Astrocyte of the cerebellum (primary cell): Measurements from ENCODE around the gene GLIS1.

Source experiments
- DNase-seq: peaks from one replicate; pipeline ENCODE4 v3.0.0-alpha.2; 2011; ENCODE audit warnings: low read depth
- H3K4me3 ChIP-seq: 2 replicates; pipeline ENCODE4 v1.5.1; 2011; ENCODE audit warnings: mild to moderate bottlenecking, low read depth, low read length, moderate library complexity
- in situ Hi-C: cut with HindIII; loops from 2 replicates; pipeline ENCODE4 v1.10.0; 2017; ENCODE audit warnings: low sequenced_read_pairs
- TF ChIP-seq, protein P1 (sequence below): IDR thresholded peaks from 2 replicates; pipeline ENCODE4 v1.5.1; 2012; ENCODE audit warnings: low read length, low read depth, moderate library complexity, mild to moderate bottlenecking; ENCODE audit errors: missing control alignments

Gene GLIS1

DNA sequence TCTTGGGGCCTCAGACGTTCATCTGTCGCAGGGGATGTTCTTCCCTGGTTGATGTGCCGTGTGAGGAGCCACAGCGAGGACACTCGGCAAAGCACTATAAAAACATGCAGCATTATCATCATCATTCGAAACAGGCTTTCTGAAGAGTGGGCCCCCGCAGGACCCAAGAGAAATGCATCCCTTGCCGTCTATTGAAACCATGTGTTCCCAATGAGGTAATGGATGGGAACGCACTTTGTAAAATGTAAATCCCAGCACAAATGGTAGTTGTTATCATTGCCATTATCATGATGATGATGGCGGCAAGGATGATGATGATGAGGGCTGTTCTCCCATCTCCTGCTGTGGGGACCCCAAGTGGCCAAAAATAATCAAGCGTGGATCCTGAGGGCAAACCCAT, 76.8 kb downstream of the GLIS1 start:
- H3K4me3 ChIP-seq, result no peak overlapping the region
- TF ChIP-seq, protein P1, sequence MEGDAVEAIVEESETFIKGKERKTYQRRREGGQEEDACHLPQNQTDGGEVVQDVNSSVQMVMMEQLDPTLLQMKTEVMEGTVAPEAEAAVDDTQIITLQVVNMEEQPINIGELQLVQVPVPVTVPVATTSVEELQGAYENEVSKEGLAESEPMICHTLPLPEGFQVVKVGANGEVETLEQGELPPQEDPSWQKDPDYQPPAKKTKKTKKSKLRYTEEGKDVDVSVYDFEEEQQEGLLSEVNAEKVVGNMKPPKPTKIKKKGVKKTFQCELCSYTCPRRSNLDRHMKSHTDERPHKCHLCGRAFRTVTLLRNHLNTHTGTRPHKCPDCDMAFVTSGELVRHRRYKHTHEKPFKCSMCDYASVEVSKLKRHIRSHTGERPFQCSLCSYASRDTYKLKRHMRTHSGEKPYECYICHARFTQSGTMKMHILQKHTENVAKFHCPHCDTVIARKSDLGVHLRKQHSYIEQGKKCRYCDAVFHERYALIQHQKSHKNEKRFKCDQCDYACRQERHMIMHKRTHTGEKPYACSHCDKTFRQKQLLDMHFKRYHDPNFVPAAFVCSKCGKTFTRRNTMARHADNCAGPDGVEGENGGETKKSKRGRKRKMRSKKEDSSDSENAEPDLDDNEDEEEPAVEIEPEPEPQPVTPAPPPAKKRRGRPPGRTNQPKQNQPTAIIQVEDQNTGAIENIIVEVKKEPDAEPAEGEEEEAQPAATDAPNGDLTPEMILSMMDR, result no peak
- DNase-seq, result no peak
- in situ Hi-C loops, result no loop called here

DNA sequence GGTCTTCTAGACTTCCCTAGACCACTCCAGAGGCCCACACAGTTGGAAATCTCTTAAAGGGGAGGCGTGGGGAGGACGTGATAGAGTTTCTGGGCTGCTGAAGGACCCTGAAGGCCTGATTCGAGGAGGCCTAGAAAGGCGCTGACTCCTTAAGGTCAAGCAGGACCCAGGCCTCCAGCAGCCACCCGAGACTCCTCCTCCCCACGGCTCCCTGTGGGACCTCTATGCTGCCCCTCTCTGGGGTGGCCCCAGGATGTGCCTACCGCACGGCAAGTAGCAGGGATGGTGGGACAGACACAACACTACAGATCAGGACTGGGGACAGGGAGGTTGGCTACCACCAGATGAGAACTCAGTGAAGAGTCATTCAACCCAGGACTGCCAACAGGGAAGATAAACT, 77.5 kb downstream of the GLIS1 start:
- in situ Hi-C loops, result no loop called here

DNA sequence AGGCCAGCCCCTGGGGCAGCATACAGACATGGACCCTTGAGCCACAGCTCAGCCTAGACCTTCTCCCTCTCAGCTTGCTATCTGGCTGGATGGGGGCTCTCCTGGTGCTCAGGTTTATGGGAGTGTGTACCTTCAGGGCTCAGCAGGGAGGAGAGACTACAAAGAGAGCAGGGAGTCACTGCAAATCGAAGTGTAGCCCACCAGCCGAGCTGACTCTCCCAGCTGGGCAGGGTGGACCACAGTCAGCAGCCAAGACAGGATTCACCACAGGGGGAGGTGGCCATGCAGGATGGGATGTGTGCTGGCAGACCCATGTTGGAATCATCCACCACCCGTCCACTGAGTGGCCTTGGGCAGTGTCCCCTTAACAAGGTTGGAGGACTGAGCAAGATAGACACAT, 78.3 kb downstream of the GLIS1 start:
- TF ChIP-seq, protein P1, result no peak
- no peak overlapping the region for H3K4me3 ChIP-seq
- DNase-seq, result no peak
- in situ Hi-C loops, result no loop called here

More for the DNA sequence above, 77.5 kb downstream of the GLIS1 start:
- TF ChIP-seq, protein P1, result no peak
- no peak overlapping the region for H3K4me3 ChIP-seq
- no peak for DNase-seq

DNA sequence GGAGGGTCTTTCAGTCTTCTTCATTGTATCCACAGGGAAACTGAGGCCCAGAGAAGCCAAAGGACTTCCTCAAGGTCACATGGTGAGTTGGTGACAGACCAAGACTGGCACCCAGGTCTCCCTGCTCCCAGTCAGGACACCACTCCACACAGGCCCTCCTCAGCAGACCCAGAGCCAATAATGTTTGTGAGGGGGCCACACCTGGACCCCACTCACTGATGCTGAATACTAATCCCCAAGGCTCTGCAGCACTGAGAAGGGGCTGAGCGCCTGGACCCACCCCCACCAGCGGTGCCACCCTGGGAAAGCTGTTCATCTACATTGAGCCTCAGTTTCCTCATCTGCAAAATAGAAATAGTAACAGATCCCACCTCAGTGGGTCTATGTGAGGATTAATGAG, 79.5 kb downstream of the GLIS1 start:
- in situ Hi-C loops, result no loop called here
- H3K4me3 ChIP-seq, result no peak overlapping the region
- TF ChIP-seq, protein P1, result no peak
- no peak for DNase-seq

DNA sequence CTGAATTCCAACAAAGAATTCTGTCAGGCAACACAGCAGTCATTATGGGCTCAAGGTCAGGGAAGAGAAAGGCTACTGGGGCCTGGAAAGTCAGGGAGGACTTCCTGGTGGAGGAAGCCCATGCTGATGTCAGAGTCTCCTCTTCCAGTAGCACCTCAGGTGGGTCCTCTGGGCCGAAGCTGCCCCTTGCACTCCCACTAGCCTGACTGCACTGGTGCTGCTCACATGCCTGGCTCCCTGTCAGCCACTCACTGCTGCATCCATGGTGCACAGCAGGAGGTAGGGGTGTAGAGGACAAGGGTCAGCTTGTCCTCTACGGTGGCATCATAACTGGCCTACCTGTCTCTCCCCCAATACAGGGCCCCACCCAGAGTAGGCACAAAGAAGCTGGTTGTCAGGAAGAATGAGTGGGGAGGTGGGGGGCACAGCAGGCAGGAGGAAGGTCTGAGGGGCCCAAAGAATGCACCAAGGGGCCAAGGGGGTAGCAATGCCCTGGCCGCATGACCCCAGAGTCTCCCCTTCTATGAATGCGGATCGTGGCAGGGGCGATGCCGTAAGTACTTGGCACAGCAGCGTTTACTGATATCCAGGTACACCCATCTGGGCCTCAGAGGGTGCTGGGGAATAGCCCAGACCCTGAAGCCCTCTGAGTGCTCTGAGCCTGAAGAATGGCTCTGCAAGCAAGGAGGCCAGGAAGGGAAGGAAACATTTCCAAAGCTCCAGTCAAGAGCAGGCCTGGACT, 80.3 kb downstream of the GLIS1 start:
- TF ChIP-seq, protein P1, result no peak
- in situ Hi-C loops, result no loop called here
- no peak for DNase-seq

DNA sequence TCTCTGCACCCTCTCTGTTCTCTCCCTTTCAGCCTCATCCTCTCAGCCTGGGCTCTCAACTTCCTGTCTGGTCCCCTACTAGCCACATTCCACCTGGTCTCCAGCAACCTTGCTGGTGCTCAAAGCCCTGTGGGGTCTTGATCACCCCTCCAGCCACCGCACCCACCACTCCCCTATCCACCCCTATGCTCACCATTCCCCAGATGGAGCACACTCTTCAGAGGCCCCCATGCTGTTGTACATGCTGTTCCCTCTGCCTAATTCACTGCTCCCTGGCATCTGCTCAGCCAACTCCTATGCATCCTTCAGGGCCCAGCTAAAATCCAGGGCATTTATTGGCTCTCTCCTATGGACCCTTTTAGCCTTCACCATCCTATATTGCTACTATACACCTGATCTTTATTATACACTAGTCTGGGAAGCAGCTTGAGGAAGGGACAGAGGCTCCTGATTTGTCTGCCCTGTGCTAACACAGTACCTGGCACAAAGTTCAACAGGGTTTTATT, 81.0 kb downstream of the GLIS1 start:
- in situ Hi-C loops, result no loop called here
- DNase-seq, result no peak
- H3K4me3 ChIP-seq, result no peak overlapping the region
- TF ChIP-seq, protein P1, result no peak

More for the DNA sequence above, 80.3 kb downstream of the GLIS1 start:
- no peak overlapping the region for H3K4me3 ChIP-seq
